Ovary (tissue), 9 donors: ENCODE measurements around the gene ADAMTS7. TPM values are rescaled to one million over a fixed set of nuclear protein-coding genes. Genes with fewer than 3 reads are reported as not detected.
"Not testable (repeated sequence)": the region's sequence is repeated elsewhere in the genome, so short reads cannot be mapped to it uniquely, and the experiment has no call there.

Experiments
- DNase-seq, 5 donors: peaks; one replicate each; pipeline ENCODE4 v3.0.0-alpha.2; 2019 to 2020
- H3K27ac ChIP-seq, 2 donors: fragments of 200-600 bp; one replicate each; pipeline versions ENCODE4 v1.5.1 to v1.8.0; 2019 to 2022
- H3K27me3 ChIP-seq: fragments of 200-600 bp; one replicate; pipeline ENCODE4 v1.8.0; 2022
- H3K36me3 ChIP-seq: fragments of 200-600 bp; sonication (generic); one replicate; pipeline ENCODE4 v1.5.1; 2019
- H3K4me1 ChIP-seq: one replicate; pipeline ENCODE4 v1.8.1; 2013; ENCODE audit warnings: mild to moderate bottlenecking, moderate library complexity; ENCODE audit not compliant: insufficient read depth
- H3K4me3 ChIP-seq: fragments of 200-600 bp; sonication (generic); one replicate; pipeline ENCODE4 v1.5.1; 2017
- H3K9me3 ChIP-seq, 2 donors: fragments of 200-600 bp in 1 of 2; sonication (generic) in 1 of 2; one replicate each; pipeline versions ENCODE4 v1.5.1 to v1.8.1; 2013 to 2019; ENCODE audit warnings: mild to moderate bottlenecking in 1 of 2, moderate library complexity in 1 of 2
- CTCF ChIP-seq, 3 donors: fragments of 450-650 bp in 2 of 3; fragments of 200-600 bp in 1 of 3; IDR thresholded peaks; one replicate each; pipeline versions ENCODE4 v1.5.1 to v1.8.0; 2016 to 2022; ENCODE audit warnings: antibody characterized with exemption in 3 of 3, mild to moderate bottlenecking in 1 of 3
- EP300 ChIP-seq: sonication (generic); formaldehyde crosslinking; IDR thresholded peaks from one replicate; pipeline ENCODE4 v1.6.1; 2017; ENCODE audit warnings: antibody characterized with exemption
- POLR2A ChIP-seq: fragments of 450-650 bp; IDR thresholded peaks from one replicate; pipeline ENCODE4 v1.6.1; 2017; ENCODE audit warnings: antibody characterized with exemption, mild to moderate bottlenecking, moderate library complexity
- WGBS, 3 donors: extraction: QIAGEN DNeasy Blood & Tissue Kit in 1 of 3; methylation state at CpG; one replicate each; pipeline versions ENCODE4 v1.1.5 to v1.1.7; 2013 to 2017; 5-methylcytosine and 5-hydroxymethylcytosine counted together
- intact Hi-C, 4 donors: fragments of 100-400 bp; cut with DNase I; formaldehyde crosslinking; loops; one replicate each; pipeline versions ENCODE4 v1.11.0 to v1.15.1; 2022 to 2023
- polyA plus RNA-seq, 2 donors: library from polyadenylated mRNA; stranded (reverse); fragments of 200-250 nt in 1 of 2; fragments of 350-450 nt in 1 of 2; fragmentation: Illumina TruSeq in 1 of 2; extraction: RNeasy Lipid Tissue Mini Kit (QIAGEN cat#74804) in 1 of 2; gene quantifications; one replicate each; pipeline ENCODE4 v1.2.3, GENCODE V29; 2013 to 2014
- total RNA-seq, 7 donors: library from RNA; depleted of rRNA in 2 of 7; stranded (reverse); fragments of >200 nt in 2 of 7; fragmentation: NEBNext Ultra II Directional in 3 of 7; extraction: Animal tissue kit (Norgen Biotek cat#: 25700) in 3 of 7; gene quantifications; one replicate each; pipeline versions ENCODE4 v1.1.0 to v1.2.4, GENCODE V29; 2016 to 2023
- donor health status: DM: no; HTN: no; CAD: no; lungs with moderate emphysema.
- donor health status: DM: no; HTN: no; CAD: no.
- donor health status: Bipolar disorder and iron deficiency.
- donor health status: DM: yes; HTN: yes; CAD: no.
- donor health status: DM: no; HTN: no; CAD: no.
- donor health status: DM: yes; HTN: yes; CAD: no.

ADAMTS7 gene
- total and polyA plus RNA-seq, 9 donors, result 2.1 to 16.5 (median 8.5) TPM

- no peaks in the 10 kb centered on the region for H3K36me3 ChIP-seq
- H3K27me3 ChIP-seq, result no peaks in the 10 kb centered on the region
- no peak overlapping the region for H3K27ac ChIP-seq
- H3K9me3 ChIP-seq, result no peaks in the 10 kb centered on the region
- WGBS, 3 donors, result 90 to 92% (median 91%) methylated on average over 26 of the region's 26 CpGs
- H3K4me1 ChIP-seq, result peaks cover 17% of the 10 kb centered on the region
- peak in 2 of 5 donors; percentile 17 to 20 for DNase-seq
- intact Hi-C loops, result loop anchor here in 1 of 4 donors (5.0 kb wide), 1 partner anchor 48 kb away; the partner anchor contains the start of gene ADAMTS7
- no peak overlapping the region for H3K4me3 ChIP-seq
- no peak for TF ChIP-seq CTCF (IDR thresholded peaks at IDR 0.05)
- TF ChIP-seq EP300, result no peak
- TF ChIP-seq POLR2A, result no peak
Observed at GRCh38 chr15:78763796-78764241, 47.4 kb downstream of the ADAMTS7 start.

GRCh38 chr15:78762985-78763795 lies 48.1 kb downstream of the ADAMTS7 start:
- peak in 3 of 5 donors; percentile 19 to 34 (median 29) for DNase-seq
- TF ChIP-seq POLR2A (no peak), EP300 (no peak), CTCF (IDR thresholded peaks at IDR 0.05) (no peak)
- Histone ChIP-seq H3K9me3 (no peaks in the 10 kb centered on the region), H3K27ac (no peak overlapping the region), H3K4me3 (no peak overlapping the region), H3K27me3 (no peaks in the 10 kb centered on the region), H3K36me3 (no peaks in the 10 kb centered on the region), H3K4me1 (peaks cover 19% of the 10 kb centered on the region)
- intact Hi-C loops, result loop anchor here in 1 of 4 donors (5.0 kb wide), 1 partner anchor 49 kb away; the partner anchor contains the start of gene ADAMTS7
- WGBS, 3 donors, result 88 to 93% (median 90%) methylated on average over 22 to 29 of the region's 29 CpGs

GRCh38 chr15:78762386-78762961 lies 48.8 kb downstream of the ADAMTS7 start:
- not testable (repeated sequence) for H3K27me3 ChIP-seq, H3K4me3 ChIP-seq, H3K9me3 ChIP-seq, H3K27ac ChIP-seq, H3K36me3 ChIP-seq
- peaks cover 19% of the 10 kb centered on the region for H3K4me1 ChIP-seq
- DNase-seq, result peak in 3 of 5 donors; percentile 15 to 31 (median 21)
- intact Hi-C loops, result loop anchor here in 1 of 4 donors (5.0 kb wide), 1 partner anchor 50 kb away; the partner anchor contains the start of gene ADAMTS7
- WGBS, 3 donors, result 83 to 86% (median 83%) methylated on average over 18 to 23 of the region's 25 CpGs

GRCh38 chr15:78761891-78762385 lies 49.3 kb downstream of the ADAMTS7 start:
- no peaks in the 10 kb centered on the region for H3K9me3 ChIP-seq
- 71 to 90% (median 88%) methylated on average over 3 of the region's 3 CpGs for WGBS, 3 donors
- no peaks in the 10 kb centered on the region for H3K36me3 ChIP-seq
- H3K27me3 ChIP-seq, result no peaks in the 10 kb centered on the region
- no peak overlapping the region for H3K27ac ChIP-seq
- peaks cover 21% of the 10 kb centered on the region for H3K4me1 ChIP-seq
- H3K4me3 ChIP-seq, result no peak overlapping the region
- no peak for TF ChIP-seq EP300
- TF ChIP-seq CTCF (IDR thresholded peaks at IDR 0.05), result no peak
- no peak for TF ChIP-seq POLR2A
- peak in 2 of 5 donors; percentile 20 to 39 for DNase-seq
- intact Hi-C loops, result loop anchor here in 1 of 4 donors (5.0 kb wide), 1 partner anchor 50 kb away; the partner anchor contains the start of gene ADAMTS7

- H3K9me3 ChIP-seq, H3K4me3 ChIP-seq, H3K36me3 ChIP-seq, H3K27me3 ChIP-seq, H3K27ac ChIP-seq: not testable (repeated sequence)
- peak in 2 of 5 donors; percentile 31 to 36 for DNase-seq
- intact Hi-C loops, result loop anchor here in 1 of 4 donors (5.0 kb wide), 1 partner anchor 51 kb away; the partner anchor contains the start of gene ADAMTS7
- WGBS, 3 donors, result 68 to 81% (median 79%) methylated on average over 9 of the region's 9 CpGs
- H3K4me1 ChIP-seq, result peaks cover 21% of the 10 kb centered on the region
Observed at GRCh38 chr15:78761475-78761874, 49.8 kb downstream of the ADAMTS7 start.
